ENCODE data around the gene TKT.
"Not testable (repeated sequence)": the region's sequence is repeated elsewhere in the genome, so short reads cannot be mapped to it uniquely, and the experiment has no call there.

The TKT gene

DNA sequence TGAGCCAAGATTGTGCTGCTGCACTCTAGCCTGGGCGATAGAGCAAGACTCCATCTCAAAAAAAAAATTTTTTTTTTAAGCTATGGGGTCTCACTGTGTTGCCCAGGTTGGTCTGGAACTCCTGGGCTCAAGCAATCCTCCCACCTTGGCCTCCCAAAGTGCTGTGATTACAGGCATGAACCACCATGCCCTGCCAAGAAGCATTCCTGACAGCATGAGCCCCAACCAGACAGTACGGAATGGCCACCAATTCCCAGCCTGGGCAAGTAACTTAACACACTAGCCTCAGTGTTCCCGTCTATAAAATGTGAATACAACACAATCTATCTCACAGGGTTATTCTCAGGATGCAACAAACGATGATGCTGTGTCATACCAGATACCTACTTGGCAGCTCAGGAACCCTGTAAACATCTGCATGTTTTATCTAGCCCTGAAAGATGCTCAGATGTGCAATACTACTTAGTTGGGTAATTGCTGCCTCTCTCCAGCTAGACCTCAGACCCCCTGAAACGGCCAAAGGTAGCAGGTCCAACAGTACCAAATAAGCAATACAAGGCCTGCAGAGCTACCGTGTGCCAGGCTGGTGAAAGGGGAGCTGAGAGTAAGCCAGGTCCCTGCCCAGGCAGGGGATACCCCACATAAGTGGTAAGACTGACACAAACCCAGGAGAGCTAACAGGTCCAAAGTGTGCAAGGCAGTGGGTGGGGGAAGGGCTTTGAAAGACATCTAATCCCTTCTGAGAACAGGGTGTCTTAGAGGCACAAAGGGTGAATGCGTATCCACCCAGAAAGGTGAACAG lies 1.9 kb downstream of the TKT start:
- Mint-ChIP-seq H3K4me1 (peaks cover 49% of the 10 kb centered on the region), H3K4me3 (peak overlapping the region; percentile 91), H3K36me3 (ENCODE audit: low read depth) (peaks cover 25% of the 10 kb centered on the region), H3K27ac (peak overlapping the region; percentile 88), H3K9me3 (no peaks in the 10 kb centered on the region), H3K27me3 (no peaks in the 10 kb centered on the region)
- DNase-seq, result no peak
- ATAC-seq, result no peak

- Mint-ChIP-seq H3K4me3 (peak overlapping the region; percentile 91), H3K36me3 (ENCODE audit: low read depth) (peaks cover 30% of the 10 kb centered on the region), H3K4me1 (peaks cover 55% of the 10 kb centered on the region)
- not testable (repeated sequence) for H3K9me3 Mint-ChIP-seq, H3K27me3 Mint-ChIP-seq, H3K27ac Mint-ChIP-seq, DNase-seq, ATAC-seq
Observed at GRCh38 chr3:53252947-53253322, 2.9 kb downstream of the TKT start.

DNA sequence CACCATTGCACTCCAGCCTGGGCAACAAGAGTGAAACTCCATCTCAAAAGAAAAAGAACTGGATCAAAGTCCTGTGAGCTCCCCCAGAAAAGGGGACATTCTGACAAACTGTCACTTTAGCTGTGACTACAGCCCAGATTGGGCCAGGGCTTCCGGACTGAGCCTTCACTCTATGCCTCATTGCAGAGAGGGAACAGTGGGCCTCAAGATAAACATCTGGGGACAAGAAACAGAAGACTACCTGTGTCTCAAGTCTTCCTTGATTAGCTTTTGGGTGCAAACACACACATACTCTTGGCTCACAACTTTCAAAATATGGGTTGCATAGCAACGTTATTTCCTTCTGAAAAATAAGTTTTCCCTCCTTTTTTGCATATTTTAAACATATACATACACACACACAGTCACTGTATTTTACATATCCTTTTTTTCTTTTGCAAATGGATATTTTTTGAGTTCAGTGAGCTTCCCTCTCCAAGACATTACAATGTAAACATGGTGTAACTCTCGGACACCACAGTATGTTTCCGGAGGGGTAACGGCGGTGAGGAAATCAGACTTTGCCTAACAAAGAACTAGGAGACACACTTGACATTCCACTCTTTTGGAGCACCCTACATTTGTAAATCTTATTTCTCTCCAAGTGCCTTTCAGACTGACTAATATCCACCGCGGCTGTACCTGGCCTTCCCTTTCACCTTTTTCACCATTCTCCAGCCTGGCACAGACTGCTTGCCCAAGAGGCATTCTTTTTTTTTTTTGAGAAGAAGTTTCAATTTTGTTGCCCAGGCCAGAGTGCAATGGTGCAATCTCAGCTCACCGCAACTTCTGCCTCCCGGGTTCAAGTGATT lies 3.5 kb downstream of the TKT start:
- Mint-ChIP-seq H3K9me3 (no peaks in the 10 kb centered on the region), H3K4me3 (peak overlapping the region; percentile 91), H3K27me3 (no peaks in the 10 kb centered on the region), H3K36me3 (ENCODE audit: low read depth) (peaks cover 34% of the 10 kb centered on the region), H3K4me1 (peaks cover 59% of the 10 kb centered on the region), H3K27ac (no peak overlapping the region)
- DNase-seq, result no peak
- no peak for ATAC-seq

- Mint-ChIP-seq H3K9me3 (no peaks in the 10 kb centered on the region), H3K4me1 (peaks cover 62% of the 10 kb centered on the region), H3K4me3 (no peak overlapping the region), H3K27ac (no peak overlapping the region), H3K27me3 (no peaks in the 10 kb centered on the region), H3K36me3 (ENCODE audit: low read depth) (peaks cover 40% of the 10 kb centered on the region)
- no peak for DNase-seq
- ATAC-seq, result no peak
Observed at GRCh38 chr3:53250881-53251605, 4.8 kb downstream of the TKT start.

DNA sequence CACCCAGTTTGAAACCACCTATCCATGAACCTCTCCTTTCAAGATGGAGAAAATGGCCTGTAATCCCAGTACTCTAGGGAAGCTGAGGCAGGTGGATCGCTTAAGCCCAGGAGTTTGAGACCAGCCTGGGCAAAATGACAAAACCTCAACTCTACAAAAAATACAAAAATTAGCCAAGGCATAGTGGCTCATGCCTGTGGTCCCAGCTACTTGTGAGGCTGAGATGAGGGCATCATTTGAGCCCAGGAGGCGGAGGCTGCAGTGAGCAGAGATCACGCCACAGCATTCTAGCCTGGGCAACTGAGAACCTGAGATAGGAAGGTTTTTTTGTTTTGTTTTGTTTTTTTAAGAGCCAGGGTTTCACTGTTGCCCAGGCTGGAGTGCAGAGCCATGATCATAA lies 5.4 kb downstream of the TKT start:
- DNase-seq, result no peak
- ATAC-seq, result no peak
- peaks cover 42% of the 10 kb centered on the region for H3K36me3 Mint-ChIP-seq (ENCODE audit: low read depth)
- no peaks in the 10 kb centered on the region for H3K9me3 Mint-ChIP-seq
- no peak overlapping the region for H3K4me3 Mint-ChIP-seq
- H3K27me3 Mint-ChIP-seq, result no peaks in the 10 kb centered on the region
- no peak overlapping the region for H3K27ac Mint-ChIP-seq
- peaks cover 62% of the 10 kb centered on the region for H3K4me1 Mint-ChIP-seq

DNA sequence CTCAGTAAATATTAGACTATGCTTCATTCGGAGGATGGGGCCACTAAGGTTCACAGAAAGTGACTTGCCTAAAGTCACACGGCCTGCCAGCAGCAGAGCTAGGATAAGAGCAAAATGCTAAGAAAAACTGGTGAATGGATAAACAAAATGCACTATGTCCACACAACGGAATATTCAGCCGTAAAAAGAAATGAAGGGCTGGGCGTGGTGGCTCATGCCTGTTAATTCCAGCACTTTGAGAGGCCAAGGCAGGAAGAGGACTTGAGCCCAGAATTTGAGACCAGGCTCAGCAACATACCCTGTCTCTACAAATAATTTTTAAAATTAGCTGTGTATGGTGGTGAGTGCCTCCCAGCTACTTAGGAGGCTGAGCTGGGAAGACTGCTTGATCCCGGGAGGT lies 7.7 kb downstream of the TKT start:
- Mint-ChIP-seq H3K27ac (no peak overlapping the region), H3K4me1 (peaks cover 48% of the 10 kb centered on the region), H3K36me3 (ENCODE audit: low read depth) (peaks cover 27% of the 10 kb centered on the region), H3K4me3 (no peak overlapping the region), H3K9me3 (no peaks in the 10 kb centered on the region), H3K27me3 (no peaks in the 10 kb centered on the region)
- ATAC-seq (no peak), DNase-seq (no peak)

DNA sequence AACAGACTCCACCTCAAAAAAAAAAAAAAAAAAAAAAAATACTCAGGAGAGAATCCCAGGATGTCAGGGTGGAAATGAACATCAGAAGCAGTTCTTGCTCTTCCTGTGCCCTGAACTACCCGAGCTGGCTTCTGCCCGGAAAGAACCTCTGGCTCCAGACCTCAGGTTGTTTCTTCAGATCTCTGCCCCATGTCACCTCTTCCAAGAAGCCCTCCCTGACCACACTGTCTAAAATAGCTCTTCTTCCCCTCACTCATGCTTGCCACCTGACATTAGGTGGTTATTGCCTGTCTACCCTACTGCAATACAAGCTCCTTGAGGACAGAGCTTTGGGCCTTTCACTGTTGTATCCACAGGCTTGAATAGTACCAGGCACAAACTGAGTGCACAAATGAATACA lies 8.2 kb downstream of the TKT start:
- Mint-ChIP-seq H3K4me3 (no peak overlapping the region), H3K36me3 (ENCODE audit: low read depth) (peaks cover 25% of the 10 kb centered on the region), H3K27me3 (no peaks in the 10 kb centered on the region), H3K9me3 (no peaks in the 10 kb centered on the region), H3K27ac (no peak overlapping the region), H3K4me1 (peaks cover 42% of the 10 kb centered on the region)
- DNase-seq, result no peak
- ATAC-seq, result no peak

- H3K4me3 Mint-ChIP-seq, result no peak overlapping the region
- H3K27me3 Mint-ChIP-seq, result no peaks in the 10 kb centered on the region
- no peak for DNase-seq
- H3K9me3 Mint-ChIP-seq, result no peaks in the 10 kb centered on the region
- H3K27ac Mint-ChIP-seq, result no peak overlapping the region
- no peak for ATAC-seq
- H3K4me1 Mint-ChIP-seq, result peaks cover 15% of the 10 kb centered on the region
- peaks cover 25% of the 10 kb centered on the region for H3K36me3 Mint-ChIP-seq (ENCODE audit: low read depth)
Observed at GRCh38 chr3:53244271-53244670, 11.6 kb downstream of the TKT start.

GRCh38 chr3:53243785-53244184 lies 12.0 kb downstream of the TKT start:
- Mint-ChIP-seq H3K4me1 (peaks cover 15% of the 10 kb centered on the region), H3K9me3 (no peaks in the 10 kb centered on the region), H3K4me3 (no peak overlapping the region), H3K27me3 (no peaks in the 10 kb centered on the region), H3K36me3 (ENCODE audit: low read depth) (peaks cover 28% of the 10 kb centered on the region), H3K27ac (no peak overlapping the region)
- no peak for DNase-seq
- ATAC-seq, result no peak

GRCh38 chr3:53243165-53243564 lies 12.7 kb downstream of the TKT start:
- Mint-ChIP-seq H3K4me3 (no peak overlapping the region), H3K27me3 (no peaks in the 10 kb centered on the region), H3K9me3 (no peaks in the 10 kb centered on the region), H3K36me3 (ENCODE audit: low read depth) (peaks cover 30% of the 10 kb centered on the region), H3K27ac (no peak overlapping the region), H3K4me1 (peaks cover 11% of the 10 kb centered on the region)
- DNase-seq, result no peak
- ATAC-seq, result no peak

DNA sequence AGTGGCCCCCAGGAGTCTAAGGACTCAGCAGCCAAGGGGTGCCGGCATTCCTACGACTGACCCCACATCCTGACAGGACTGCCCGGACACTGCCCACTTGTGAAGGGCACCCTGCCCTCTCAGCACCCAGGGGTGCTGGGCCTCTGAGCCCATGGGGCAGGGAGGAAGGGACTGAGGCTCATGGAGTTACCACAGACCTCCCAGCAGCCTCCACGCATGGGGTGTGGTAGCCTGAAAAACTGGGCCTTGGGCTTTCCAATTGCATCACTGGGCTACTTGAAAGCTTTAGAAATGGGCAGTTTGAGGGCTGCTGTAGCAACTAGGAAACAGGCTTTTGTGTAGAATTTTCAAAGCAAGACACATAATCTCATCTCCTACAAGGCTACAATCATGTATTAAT lies 13.2 kb downstream of the TKT start:
- Mint-ChIP-seq H3K9me3 (no peaks in the 10 kb centered on the region), H3K4me3 (no peak overlapping the region), H3K27me3 (no peaks in the 10 kb centered on the region), H3K27ac (no peak overlapping the region), H3K4me1 (peaks cover 6% of the 10 kb centered on the region), H3K36me3 (ENCODE audit: low read depth) (peaks cover 26% of the 10 kb centered on the region)
- DNase-seq, result no peak
- no peak for ATAC-seq

GRCh38 chr3:53242155-53242554 lies 13.7 kb downstream of the TKT start:
- DNase-seq, result no peak

GRCh38 chr3:53240989-53241972 lies 14.5 kb downstream of the TKT start:
- no peaks in the 10 kb centered on the region for H3K9me3 Mint-ChIP-seq
- no peak overlapping the region for H3K27ac Mint-ChIP-seq
- H3K4me1 Mint-ChIP-seq, result peaks cover 6% of the 10 kb centered on the region
- no peaks in the 10 kb centered on the region for H3K27me3 Mint-ChIP-seq
- ATAC-seq (no peak), DNase-seq (no peak)
- peaks cover 26% of the 10 kb centered on the region for H3K36me3 Mint-ChIP-seq (ENCODE audit: low read depth)
- no peak overlapping the region for H3K4me3 Mint-ChIP-seq

More at GRCh38 chr3:53242155-53242554, 13.7 kb downstream of the TKT start:
- H3K27ac Mint-ChIP-seq, result no peak overlapping the region
- peaks cover 25% of the 10 kb centered on the region for H3K36me3 Mint-ChIP-seq (ENCODE audit: low read depth)
- no peaks in the 10 kb centered on the region for H3K9me3 Mint-ChIP-seq
- no peak for ATAC-seq
- H3K4me3 Mint-ChIP-seq, result no peak overlapping the region
- H3K27me3 Mint-ChIP-seq, result no peaks in the 10 kb centered on the region
- peaks cover 5% of the 10 kb centered on the region for H3K4me1 Mint-ChIP-seq

GRCh38 chr3:53239800-53240199 lies 16.0 kb downstream of the TKT start:
- DNase-seq (no peak), ATAC-seq (no peak)
- no peak overlapping the region for H3K4me3 Mint-ChIP-seq
- H3K36me3 Mint-ChIP-seq (ENCODE audit: low read depth), result peaks cover 20% of the 10 kb centered on the region
- no peaks in the 10 kb centered on the region for H3K27me3 Mint-ChIP-seq
- no peak overlapping the region for H3K27ac Mint-ChIP-seq
- H3K9me3 Mint-ChIP-seq, result no peaks in the 10 kb centered on the region
- peaks cover 3% of the 10 kb centered on the region for H3K4me1 Mint-ChIP-seq

Data from activated naive CD8-positive, alpha-beta T cell treated with anti-CD3 and anti-CD28 coated beads, Interleukin-2, amount 50 U/mL, for 24 hours (primary cell).